Bone marrow (tissue), 2 donors: ENCODE results near the gene TADA3.

Experiments
- DNase-seq, 2 donors: peaks; one replicate each; lab custom pipeline; 2025; lab: John Stamatoyannopoulos, UW

Gene TADA3

DNA sequence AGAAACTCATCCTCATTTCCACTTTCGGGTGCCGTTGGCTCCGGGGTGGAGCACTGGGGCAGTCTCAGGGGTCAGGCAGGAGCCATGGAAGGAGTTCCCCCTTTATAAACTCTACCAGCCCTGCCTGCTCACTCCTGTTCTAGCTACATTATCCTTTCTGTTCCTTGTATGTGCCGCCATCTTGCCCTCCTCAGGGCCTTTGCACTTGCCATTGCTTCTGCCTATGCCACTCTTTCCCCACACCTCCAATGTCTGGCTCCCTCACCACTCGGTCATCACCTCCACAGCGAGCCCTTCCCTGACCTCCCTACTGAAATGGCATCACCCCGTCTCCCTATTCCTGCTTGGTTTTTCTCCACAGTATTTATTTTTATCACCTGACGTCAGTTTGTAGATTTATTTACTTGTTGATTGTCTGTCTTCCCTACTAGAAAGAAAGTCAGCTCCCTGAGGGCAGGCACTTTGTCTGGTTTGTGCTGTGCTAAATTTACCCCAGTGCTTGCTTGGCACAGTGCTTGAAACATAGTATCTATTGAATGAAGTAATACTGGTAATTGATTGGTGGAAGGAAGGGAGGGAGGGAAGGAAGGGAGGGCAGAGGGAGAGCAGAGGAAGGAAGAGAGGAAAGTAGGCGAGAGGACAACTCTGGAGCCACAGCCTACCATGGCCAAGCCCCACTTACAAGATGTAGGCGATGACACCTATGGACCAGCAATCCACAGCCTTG lies 31.3 kb downstream of the TADA3 start:
- DNase-seq = no peak

DNA sequence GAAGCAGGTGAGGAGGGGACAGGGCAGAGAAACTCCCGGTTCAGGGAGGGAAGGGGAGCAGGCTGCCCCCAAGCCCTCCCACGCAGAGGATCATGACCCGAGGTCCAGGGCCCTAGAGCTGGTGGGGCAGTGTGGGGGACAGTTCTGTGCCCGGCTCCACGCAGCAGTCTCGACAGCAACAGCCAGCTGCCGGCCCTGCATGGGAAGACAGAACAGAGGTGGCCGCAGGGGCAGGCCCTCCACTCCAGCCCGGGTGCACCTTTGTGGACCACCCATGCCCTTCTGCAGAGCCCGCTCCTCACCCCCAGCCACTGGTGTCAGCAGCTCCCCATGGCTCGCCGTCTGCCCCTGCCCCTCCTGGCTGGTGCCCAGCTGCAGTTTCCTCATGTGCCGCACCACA lies 34.8 kb downstream of the TADA3 start:
- no peak for DNase-seq

- DNase-seq = no peak
These were observed 37.6 kb downstream of the TADA3 start for GRCh38 chr3:9754678-9755077.

DNA sequence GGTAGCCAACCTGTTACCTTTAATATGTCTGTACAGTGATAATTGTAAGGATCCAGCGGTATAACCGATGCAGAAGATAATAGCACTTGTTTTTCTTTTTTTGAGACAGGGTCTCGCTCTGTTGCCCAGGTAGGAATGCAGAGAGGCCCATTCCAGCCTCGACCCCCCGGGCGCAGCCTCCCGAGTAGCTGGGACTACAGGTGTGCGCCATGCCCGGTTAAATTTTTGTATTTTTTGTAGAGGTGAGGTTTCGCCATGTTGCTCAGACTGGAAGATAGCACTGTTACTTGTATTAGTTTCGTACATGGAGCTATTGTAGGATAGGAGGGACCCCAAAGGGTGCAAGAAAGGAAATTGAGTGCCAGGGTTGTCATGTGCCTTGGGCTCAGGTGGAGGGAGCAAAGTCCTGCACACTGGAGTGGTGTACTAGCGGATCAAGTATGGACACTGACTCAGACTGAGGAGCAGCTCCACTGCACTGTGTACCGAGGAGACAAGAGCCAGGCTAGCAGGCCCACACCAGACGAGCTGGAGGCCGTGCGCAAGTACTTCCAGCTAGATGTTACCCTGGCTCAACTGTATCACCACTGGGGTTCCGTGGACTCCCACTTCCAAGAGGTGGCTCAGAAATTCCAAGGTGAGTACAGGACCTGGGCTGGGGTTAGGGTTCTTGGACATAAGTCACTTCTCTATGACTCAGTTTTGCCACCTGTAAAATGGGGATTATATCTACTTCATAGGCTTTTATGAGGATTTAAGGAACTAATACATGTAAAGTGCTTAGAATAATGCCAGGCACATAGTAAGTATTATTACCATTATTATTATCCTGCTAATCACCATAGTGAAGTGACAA lies 41.5 kb downstream of the TADA3 start:
- no peak for DNase-seq

GRCh38 chr3:9749645-9750555 lies 42.4 kb downstream of the TADA3 start, which contains the start of gene OGG1:
TSS of gene OGG1 (plus strand) at chr3:9749952. CDS start at chr3:9750287, 335 bp downstream.
- DNase-seq = peak; percentile 87 to 97

GRCh38 chr3:9749296-9749644 lies 43.0 kb downstream of the TADA3 start:
- DNase-seq = no peak

DNA sequence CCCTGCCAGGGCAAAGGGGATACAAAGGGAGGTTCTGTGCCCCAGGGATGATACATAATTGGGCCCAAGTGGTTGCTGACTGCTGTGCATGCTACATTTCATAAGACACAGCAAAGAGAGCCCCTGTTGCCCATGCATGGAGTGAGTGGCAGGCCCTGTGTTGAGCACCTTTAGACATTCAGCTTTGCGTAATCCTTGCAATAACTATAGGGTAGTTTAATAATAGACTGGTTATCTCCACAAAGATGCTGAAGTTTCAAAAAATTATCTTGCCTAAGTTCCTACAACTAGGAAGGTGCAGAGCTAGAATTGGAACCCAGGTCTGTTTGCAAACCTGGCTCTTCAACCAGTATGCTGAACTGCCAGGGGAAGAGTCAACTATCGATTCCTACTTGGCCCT lies 44.2 kb downstream of the TADA3 start:
- DNase-seq = no peak

DNA sequence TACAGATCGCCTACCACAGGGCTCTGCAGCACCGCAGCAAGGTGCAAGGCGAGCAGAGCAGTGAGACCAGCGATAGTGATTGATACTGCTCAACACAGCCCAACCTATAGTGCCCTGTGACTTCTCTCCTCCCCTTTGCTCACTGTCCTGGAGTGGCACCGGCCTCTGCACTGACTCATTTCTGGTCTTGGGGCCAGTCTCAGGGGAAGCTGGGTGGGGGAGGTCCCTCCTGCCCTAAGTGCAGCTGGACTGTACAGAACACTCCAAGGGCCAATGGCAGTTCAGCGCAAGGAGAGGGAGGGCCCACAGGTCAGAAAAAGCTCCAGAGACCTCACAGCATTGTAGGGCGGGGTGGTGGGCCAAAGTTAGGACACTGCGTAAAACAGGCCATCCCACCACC lies 45.0 kb downstream of the TADA3 start:
- DNase-seq = no peak

GRCh38 chr3:9746330-9746729 lies 45.9 kb downstream of the TADA3 start:
- no peak for DNase-seq

- no peak for DNase-seq
These were observed 46.8 kb downstream of the TADA3 start for GRCh38 chr3:9745521-9745920.

DNA sequence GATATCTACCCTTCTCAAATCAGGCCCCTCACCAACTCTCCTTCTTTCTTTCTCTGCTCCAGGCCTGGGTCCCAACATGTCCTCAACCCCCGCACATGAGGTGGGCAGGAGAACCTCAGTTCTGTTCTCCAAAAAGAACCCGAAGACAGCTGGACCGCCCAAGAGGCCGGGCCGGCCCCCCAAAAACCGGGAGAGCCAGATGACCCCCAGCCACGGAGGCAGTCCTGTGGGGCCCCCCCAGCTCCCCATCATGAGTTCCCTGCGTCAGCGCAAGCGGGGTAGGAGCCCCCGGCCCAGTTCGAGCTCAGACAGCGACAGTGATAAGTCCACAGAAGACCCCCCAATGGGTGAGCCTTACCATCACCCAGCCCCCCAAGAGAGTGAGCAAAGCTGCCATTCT lies 48.1 kb downstream of the TADA3 start:
- no peak for DNase-seq

DNA sequence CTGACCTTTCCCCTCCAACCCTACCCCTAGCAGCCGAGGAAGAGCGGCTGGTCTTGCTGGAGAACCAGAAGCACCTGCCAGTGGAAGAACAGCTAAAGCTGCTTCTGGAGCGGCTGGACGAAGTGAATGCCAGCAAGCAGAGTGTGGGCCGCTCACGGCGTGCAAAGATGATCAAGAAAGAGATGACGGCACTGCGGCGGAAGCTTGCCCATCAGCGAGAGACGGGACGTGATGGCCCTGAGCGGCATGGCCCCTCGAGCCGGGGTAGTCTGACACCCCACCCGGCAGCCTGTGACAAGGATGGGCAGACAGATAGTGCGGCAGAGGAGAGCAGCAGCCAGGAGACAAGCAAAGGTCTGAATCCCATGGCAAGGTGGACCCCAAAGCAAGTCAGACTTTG lies 48.7 kb downstream of the TADA3 start:
- DNase-seq = no peak

DNA sequence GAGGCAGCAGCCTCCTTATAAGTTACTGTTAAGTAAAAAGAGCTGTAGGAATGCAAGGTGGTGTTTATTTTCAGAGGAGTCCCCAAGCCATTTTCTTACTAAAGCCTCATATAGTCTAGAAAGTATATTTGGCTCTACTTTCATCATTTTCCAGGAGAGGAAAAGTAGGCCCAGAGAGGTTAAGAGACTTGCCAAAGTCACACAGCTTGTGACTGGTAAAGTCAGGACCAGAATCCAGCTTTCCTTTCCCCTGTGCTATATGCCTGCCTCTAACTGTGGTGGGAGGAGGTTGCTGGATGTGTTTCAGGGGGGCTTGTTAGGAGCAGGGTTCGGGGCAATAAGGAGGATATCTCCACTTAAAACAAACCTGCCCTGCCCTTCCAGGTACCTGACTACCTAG lies 49.7 kb downstream of the TADA3 start:
- DNase-seq = no peak

DNA sequence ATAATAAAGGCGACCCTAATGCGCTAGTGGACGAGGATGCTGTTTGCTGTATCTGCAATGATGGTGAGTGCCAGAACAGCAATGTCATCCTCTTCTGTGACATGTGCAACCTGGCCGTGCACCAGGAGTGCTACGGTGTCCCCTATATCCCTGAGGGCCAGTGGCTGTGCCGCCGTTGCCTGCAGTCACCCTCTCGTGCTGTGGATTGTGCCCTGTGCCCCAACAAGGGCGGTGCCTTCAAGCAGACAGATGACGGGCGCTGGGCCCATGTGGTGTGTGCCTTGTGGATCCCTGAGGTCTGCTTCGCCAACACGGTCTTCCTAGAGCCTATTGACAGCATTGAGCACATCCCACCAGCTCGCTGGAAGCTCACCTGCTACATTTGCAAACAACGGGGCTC lies 53.1 kb downstream of the TADA3 start:
- DNase-seq = no peak

DNA sequence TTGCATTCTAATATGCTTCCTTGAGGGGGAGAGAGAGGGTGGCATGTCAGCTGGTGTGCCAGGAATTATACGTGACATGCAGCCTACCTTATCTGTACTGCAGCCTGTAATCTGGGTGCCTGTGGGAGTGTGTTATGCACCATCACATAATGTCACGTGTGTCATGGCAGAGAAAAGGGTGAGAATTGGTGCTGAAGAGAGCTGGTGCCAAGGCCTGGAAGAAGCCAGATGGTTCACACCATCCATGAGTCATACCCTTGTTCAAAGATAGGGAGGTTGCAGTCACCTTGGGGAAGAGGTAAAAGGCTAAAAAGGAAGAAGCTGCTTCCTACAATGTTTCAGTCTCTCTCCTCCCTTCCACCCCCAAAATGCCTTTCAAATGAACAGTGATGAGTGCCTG lies 55.4 kb downstream of the TADA3 start:
- no peak for DNase-seq

DNA sequence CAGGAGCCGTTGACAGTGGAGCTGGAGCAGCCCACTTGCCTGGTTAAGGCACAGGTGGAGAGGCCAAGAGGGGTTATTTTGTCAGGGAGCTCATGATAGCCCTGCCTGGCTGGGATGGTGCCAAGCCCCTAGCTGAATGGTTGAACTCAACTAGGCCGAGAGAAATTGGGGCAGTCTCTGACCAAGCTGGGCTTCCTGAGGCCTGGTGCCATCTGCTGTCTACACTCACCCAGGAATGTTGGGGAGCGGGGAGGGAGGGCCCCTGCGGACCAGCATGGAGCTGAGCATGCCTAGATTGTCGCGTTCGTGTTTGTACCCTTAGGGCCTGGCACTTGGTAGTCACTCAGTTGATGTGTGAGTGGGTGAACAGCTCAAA lies 59.5 kb downstream of the TADA3 start:
- DNase-seq = no peak

- peak; percentile 30 to 34 for DNase-seq
These were observed 60.1 kb downstream of the TADA3 start for GRCh38 chr3:9732080-9732739.

DNA sequence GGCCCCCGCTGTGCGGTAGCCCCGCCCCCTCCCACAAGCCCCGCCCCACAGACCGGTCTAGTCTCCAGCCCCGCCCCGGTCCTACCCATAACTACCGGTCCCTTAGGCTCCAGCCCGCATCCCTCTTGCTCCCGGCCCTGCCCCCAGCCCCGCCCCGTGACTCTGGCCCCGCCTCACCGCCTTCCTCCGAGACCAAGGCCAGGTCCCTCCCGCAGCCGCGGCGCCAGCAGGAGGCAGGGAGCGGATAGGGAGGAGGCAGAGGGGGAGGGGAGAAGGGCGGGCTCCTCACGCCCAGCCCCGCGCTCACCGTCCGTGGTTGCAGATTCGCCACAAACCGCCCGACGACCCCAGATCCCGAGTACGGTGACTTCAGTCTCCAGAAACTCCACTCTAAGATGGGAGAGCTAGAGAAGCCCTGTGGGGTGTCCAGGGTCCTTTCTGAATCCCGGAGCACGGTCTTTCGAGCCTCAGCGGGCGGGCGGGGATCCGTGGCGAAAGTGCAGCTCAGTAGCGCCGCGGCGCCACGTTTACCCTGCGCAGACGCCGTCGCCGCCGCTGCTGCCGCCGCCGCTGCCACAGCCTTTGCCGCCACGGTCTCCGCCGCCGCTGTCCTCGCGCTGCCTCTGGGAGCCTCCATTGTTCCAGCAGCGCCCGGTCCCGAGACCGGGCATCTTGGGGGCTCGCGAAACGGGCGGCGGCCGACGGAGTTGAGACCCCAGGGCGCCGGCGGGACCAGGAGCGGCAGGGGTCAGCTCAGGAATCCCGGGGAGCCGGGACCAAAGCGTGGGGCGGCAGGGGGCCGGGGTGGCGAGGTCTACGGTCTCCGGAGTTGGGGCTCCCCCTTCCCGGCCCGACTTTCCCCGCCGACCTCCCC lies 60.8 kb downstream of the TADA3 start, which contains the start of gene BRPF1:
Gene BRPF1 (plus strand): TSS at position 530 of the 874 bp plus-strand sequence. CDS start 2,406 bp downstream, outside the sequence.
- peak; percentile 96 to 100 for DNase-seq

- DNase-seq = peak in 1 of 2 donors; percentile 68
These were observed 61.5 kb downstream of the TADA3 start for GRCh38 chr3:9730657-9731205.
